PFSK-1 (cell line): ENCODE results near the gene STK31.

ENCODE experiments used
- FOXP2 ChIP-seq: optimal IDR thresholded peaks from 2 replicates; pipeline ENCODE3; 2011; ENCODE audit warnings: borderline replicate concordance, control low read depth, inconsistent platforms; ENCODE audit not compliant: insufficient read depth; ENCODE audit errors: extremely low read length, extremely low read depth
- POLR2AphosphoS5 ChIP-seq: IDR thresholded peaks from 2 replicates; pipeline ENCODE4 v1.6.1; 2012; ENCODE audit warnings: low read depth, mild to moderate bottlenecking, control low read depth, low read length, moderate library complexity
- REST ChIP-seq, 2 experiments: IDR thresholded peaks; 2 replicates each; pipeline versions ENCODE4 v1.6.1 to v1.8.0; 2011 to 2012; ENCODE audit warnings: low read depth in 2 of 2, low read length in 2 of 2, control low read depth in 1 of 2, inconsistent platforms in 1 of 2, mild to moderate bottlenecking in 1 of 2, moderate library complexity in 1 of 2; ENCODE audit not compliant: insufficient read depth in 1 of 2
- SIN3A ChIP-seq: IDR thresholded peaks from 2 replicates; pipeline ENCODE4 v1.6.1; 2012; ENCODE audit warnings: mild to moderate bottlenecking, low read length, moderate library complexity, borderline replicate concordance; ENCODE audit not compliant: insufficient read depth
- TAF1 ChIP-seq: IDR thresholded peaks from 2 replicates; pipeline ENCODE4 v1.6.1; 2012; ENCODE audit warnings: low read length, control low read depth, borderline replicate concordance; ENCODE audit not compliant: insufficient read depth

Gene STK31

GRCh38 chr7:23765943-23766342 lies 55.9 kb downstream of the STK31 start:
- TF ChIP-seq FOXP2 (no peak), TAF1 (no peak), SIN3A (no peak), REST (IDR thresholded peaks at IDR 0.05; ENCODE audit: insufficient read depth in 1 of 2, low read depth in 2 of 2, low read length in 2 of 2) (no peak), POLR2AphosphoS5 (no peak)

- no peak for TF ChIP-seq TAF1
- no peak for TF ChIP-seq FOXP2
- TF ChIP-seq POLR2AphosphoS5, result no peak
- no peak for TF ChIP-seq SIN3A
- no peak for TF ChIP-seq REST (IDR thresholded peaks at IDR 0.05; ENCODE audit: insufficient read depth in 1 of 2, low read depth in 2 of 2, low read length in 2 of 2)
These were observed 57.5 kb downstream of the STK31 start for GRCh38 chr7:23767514-23767913.

- TF ChIP-seq SIN3A (no peak), TAF1 (no peak)
These were observed 58.0 kb downstream of the STK31 start for GRCh38 chr7:23768022-23768421.

- no peak for TF ChIP-seq SIN3A
- no peak for TF ChIP-seq FOXP2
- no peak for TF ChIP-seq REST (IDR thresholded peaks at IDR 0.05; ENCODE audit: insufficient read depth in 1 of 2, low read depth in 2 of 2, low read length in 2 of 2)
- TF ChIP-seq TAF1, result no peak
- no peak for TF ChIP-seq POLR2AphosphoS5
These were observed 73.1 kb downstream of the STK31 start for GRCh38 chr7:23783115-23783514.

GRCh38 chr7:23787272-23787671 lies 77.3 kb downstream of the STK31 start:
- no peak for TF ChIP-seq SIN3A
- no peak for TF ChIP-seq REST (IDR thresholded peaks at IDR 0.05; ENCODE audit: insufficient read depth in 1 of 2, low read depth in 2 of 2, low read length in 2 of 2)
- no peak for TF ChIP-seq POLR2AphosphoS5
- no peak for TF ChIP-seq FOXP2
- TF ChIP-seq TAF1, result no peak
